GM12878 (cell line): ENCODE measurements around the gene CHST2. TPM values are rescaled to one million over a fixed set of nuclear protein-coding genes. Genes with fewer than 3 reads are reported as not detected.
A peak's percentile ranks its signal among the peaks of the same experiment; 100 is the strongest.

ENCODE experiments used
- CHD1 ChIP-seq: IDR thresholded peaks from 2 replicates; pipeline ENCODE4 v1.6.1; 2012; ENCODE audit warnings: low read depth, low read length, improper control_type of control experiment
- HDGF ChIP-seq: fragments of 450-650 bp; IDR thresholded peaks from 2 replicates; pipeline ENCODE4 v1.6.1; 2016; ENCODE audit warnings: antibody characterized with exemption
- KAT2A ChIP-seq: conservative IDR thresholded peaks from 2 replicates; pipeline ENCODE4 v1.6.1; 2011; ENCODE audit warnings: low read depth, low read length; ENCODE audit not compliant: control insufficient read depth
- TCF12 ChIP-seq: IDR thresholded peaks from 2 replicates; pipeline ENCODE4 v1.6.1; 2011; ENCODE audit warnings: low read depth, mild to moderate bottlenecking, low read length
- ZNF24 ChIP-seq: fragments of 450-650 bp; IDR thresholded peaks from 2 replicates; pipeline ENCODE4 v1.6.1; 2017; ENCODE audit warnings: antibody characterized with exemption, mild to moderate bottlenecking
- ZNF687 ChIP-seq: fragments of 450-650 bp; IDR thresholded peaks from 2 replicates; pipeline ENCODE4 v1.6.1; 2017; ENCODE audit warnings: mild to moderate bottlenecking, moderate library complexity
- polyA plus RNA-seq, 11 experiments: library from polyadenylated mRNA; depleted of rRNA in 4 of 11; unstranded in 6 of 11; stranded (reverse) in 5 of 11; fragments of >200 nt; fragmentation: Nextera tagmentation in 4 of 11; fragmentation: Illumina TruSeq in 1 of 11; extraction: Ambion mirVana in 4 of 11; extraction: Trizol in 1 of 11; gene quantifications; 1 replicate in 1 of 11; 2 replicates in 10 of 11; pipeline versions ENCODE4 v1.2.1 to v1.2.3, GENCODE V29; 2011 to 2016; ENCODE audit warnings: inconsistent platforms in 2 of 11, missing spikeins in 2 of 11, low read depth in 1 of 11
- total RNA-seq, 4 experiments: library from RNA; depleted of rRNA in 3 of 4; stranded (reverse); fragments of >200 nt in 3 of 4; fragmentation: Illumina TruSeq in 1 of 4; extraction: Trizol in 1 of 4; gene quantifications; 2 replicates each; pipeline versions ENCODE4 v1.2.1 to v1.2.3, GENCODE V29; 2013 to 2021
- TF ChIP-seq, protein P1 (sequence below): fragments of 450-650 bp; IDR thresholded peaks from 2 replicates; pipeline ENCODE4 v1.6.1; 2016; ENCODE audit warnings: mild to moderate bottlenecking

The CHST2 gene
- total and polyA plus RNA-seq, 10 of the 15 experiments (the other 5 are each of a cell fraction or from before 2014, with no cell fraction given): 1.6 to 37.2 (median 8.8) TPM

- TF ChIP-seq, protein P1, sequence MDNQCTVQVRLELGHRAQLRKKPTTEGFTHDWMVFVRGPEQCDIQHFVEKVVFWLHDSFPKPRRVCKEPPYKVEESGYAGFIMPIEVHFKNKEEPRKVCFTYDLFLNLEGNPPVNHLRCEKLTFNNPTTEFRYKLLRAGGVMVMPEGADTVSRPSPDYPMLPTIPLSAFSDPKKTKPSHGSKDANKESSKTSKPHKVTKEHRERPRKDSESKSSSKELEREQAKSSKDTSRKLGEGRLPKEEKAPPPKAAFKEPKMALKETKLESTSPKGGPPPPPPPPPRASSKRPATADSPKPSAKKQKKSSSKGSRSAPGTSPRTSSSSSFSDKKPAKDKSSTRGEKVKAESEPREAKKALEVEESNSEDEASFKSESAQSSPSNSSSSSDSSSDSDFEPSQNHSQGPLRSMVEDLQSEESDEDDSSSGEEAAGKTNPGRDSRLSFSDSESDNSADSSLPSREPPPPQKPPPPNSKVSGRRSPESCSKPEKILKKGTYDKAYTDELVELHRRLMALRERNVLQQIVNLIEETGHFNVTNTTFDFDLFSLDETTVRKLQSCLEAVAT: 0 out of 2 replicates have a peak, but pooled peaks have one; percentile 20
- TF ChIP-seq ZNF24 (0 out of 2 replicates have a peak, but pooled peaks have one; percentile 38), CHD1 (no peak), HDGF (no peak), KAT2A (no peak), ZNF687 (peak; percentile 58), TCF12 (no peak)
These were observed 51.8 kb downstream of the CHST2 start (continued) for GRCh38 chr3:143171141-143171980.
